GM12873 (cell line): ENCODE results near the gene SERPINB2.

Experiments used
- CTCF ChIP-seq: IDR thresholded peaks from 2 replicates; pipeline ENCODE4 v1.5.1; 2012; ENCODE audit warnings: low read depth, mild to moderate bottlenecking, moderate library complexity, low read length, control low read depth; ENCODE audit not compliant: insufficient read depth; ENCODE audit errors: missing control alignments

The SERPINB2 gene

GRCh38 chr18:63859781-63860475, 27.6 kb upstream of the SERPINB2 start:
- no peak for TF ChIP-seq CTCF

DNA sequence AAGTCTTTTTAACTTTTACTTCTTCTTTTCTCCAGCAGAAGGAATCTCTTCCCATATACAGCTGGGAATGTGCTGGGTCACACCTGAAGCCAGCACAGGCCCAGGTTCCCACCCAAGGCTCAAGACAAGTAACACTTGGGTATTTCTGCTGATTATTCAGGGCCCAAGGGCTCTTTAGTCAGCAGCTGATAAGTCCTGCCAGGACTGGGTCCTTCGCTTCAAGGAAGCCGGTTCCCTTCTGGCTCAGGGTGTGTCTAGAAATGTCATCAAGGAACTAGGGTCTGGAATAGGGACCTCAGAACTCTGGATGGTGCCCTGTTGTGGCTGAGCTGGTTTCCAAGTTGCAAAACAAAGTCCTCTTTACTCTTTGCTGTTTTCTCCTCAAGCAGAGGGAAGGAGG, 27.0 kb upstream of the SERPINB2 start:
- TF ChIP-seq CTCF, result no peak

- TF ChIP-seq CTCF, result no peak
These were observed 20.0 kb upstream of the SERPINB2 start for GRCh38 chr18:63867368-63868125.

- no peak for TF ChIP-seq CTCF
These were observed 19.0 kb upstream of the SERPINB2 start for GRCh38 chr18:63868546-63868945.

DNA sequence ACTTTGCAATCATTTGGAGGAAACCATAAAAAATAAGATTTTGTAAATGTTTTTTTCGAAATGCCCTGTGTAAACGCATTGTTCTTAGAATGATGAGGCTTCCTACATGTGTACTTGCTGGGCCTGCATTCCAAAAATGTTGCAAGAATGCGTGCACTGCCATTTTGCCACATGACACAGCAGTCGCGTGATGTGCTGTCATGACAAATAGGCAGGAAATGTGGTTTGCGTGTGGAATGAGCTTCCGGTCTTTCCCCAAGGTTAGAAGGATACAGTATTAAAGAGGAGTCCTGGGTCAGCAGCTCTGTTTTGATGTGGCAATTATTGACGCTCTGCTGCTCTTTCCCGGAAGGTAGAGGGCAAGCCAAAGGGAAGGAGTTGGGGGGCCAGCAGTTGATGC, 18.1 kb upstream of the SERPINB2 start:
- TF ChIP-seq CTCF, result no peak

GRCh38 chr18:63869851-63870250, 17.7 kb upstream of the SERPINB2 start:
- TF ChIP-seq CTCF, result no peak

- TF ChIP-seq CTCF, result no peak
These were observed 15.7 kb upstream of the SERPINB2 start for GRCh38 chr18:63871836-63872235.
